ENCODE data around the gene CTNNA3. TPM values are rescaled to one million over a fixed set of nuclear protein-coding genes. Genes with fewer than 3 reads are reported as not detected.

Gene CTNNA3
- total and polyA plus RNA-seq, 2 donors (not counting 3 experiments of a cell fraction or from before 2014, with no cell fraction given), result not detected

- H3K9me1 ChIP-seq (replicated peaks; ENCODE audit: control insufficient read depth, extremely low read depth, insufficient read depth, low read length), result no peaks in the 10 kb centered on the region
- H3K27ac ChIP-seq (ENCODE audit: insufficient read depth, low read depth, low read length), result no peak overlapping the region
- H2AFZ ChIP-seq (ENCODE audit: low read depth, low read length), result no peak overlapping the region
- no peak overlapping the region for H3K4me3 ChIP-seq (replicated peaks in 1 of 3; ENCODE audit: insufficient read depth in 1 of 3, low read depth in 1 of 3, low read length in 3 of 3)
- H3K4me2 ChIP-seq (ENCODE audit: insufficient read depth, low read length), result no peak overlapping the region
- no peaks in the 10 kb centered on the region for H3K27me3 ChIP-seq (ENCODE audit: control insufficient read depth in 2 of 2, insufficient read depth in 2 of 2, low read length in 2 of 2)
- intact Hi-C loops (cut with micrococcal nuclease), result loop anchor here (5.0 kb wide), 1 partner anchor 797 kb away; no protein-coding TSS in a partner anchor
- no peaks in the 10 kb centered on the region for H3K79me2 ChIP-seq (ENCODE audit: control insufficient read depth, insufficient read depth, low read length)
- H3K9me3 ChIP-seq (replicated peaks; ENCODE audit: control insufficient read depth, insufficient read depth, low read length), result no peaks in the 10 kb centered on the region
- POLR2A ChIA-PET, result no interaction called here
- H3K9ac ChIP-seq (replicated peaks; ENCODE audit: extremely low read depth, insufficient read depth, low read length), result no peak overlapping the region
- H3K36me3 ChIP-seq (ENCODE audit: control insufficient read depth in 2 of 2, extremely low read depth in 1 of 2, insufficient read depth in 2 of 2, low read length in 2 of 2), result no peaks in the 10 kb centered on the region
- CTCF ChIA-PET, result no interaction called here
- H4K20me1 ChIP-seq (replicated peaks; ENCODE audit: control insufficient read depth, extremely low read depth, insufficient read depth, low read length), result no peaks in the 10 kb centered on the region
- FAIRE-seq (no peak), DNase-seq (ENCODE audit: low read depth, low spot score) (no peak)
- no peak for TF ChIP-seq MYC (IDR thresholded peaks at IDR 0.05; ENCODE audit: low read depth, low read length)
- TF ChIP-seq GATA2 (IDR thresholded peaks at IDR 0.05; ENCODE audit: insufficient read depth, insufficient read length, low read depth, low read length), result no peak
- TF ChIP-seq JUN (IDR thresholded peaks at IDR 0.05; ENCODE audit: borderline replicate concordance, insufficient read depth, insufficient read length, low read depth), result no peak
- no peak for TF ChIP-seq CTCF (IDR thresholded peaks at IDR 0.05; ENCODE audit: extremely low read depth in 1 of 2, insufficient read depth in 1 of 2, low read depth in 1 of 2, low read length in 2 of 2)
- TF ChIP-seq POLR2AphosphoS5 (IDR thresholded peaks at IDR 0.05; ENCODE audit: insufficient read depth, low read depth, low read length), result no peak
- no peak for TF ChIP-seq FOS (IDR thresholded peaks at IDR 0.05; ENCODE audit: borderline replicate concordance, insufficient read depth, low read length)
- TF ChIP-seq POLR2A (IDR thresholded peaks at IDR 0.05; ENCODE audit: low read depth, low read length), result no peak
- TF ChIP-seq EZH2 (IDR thresholded peaks at IDR 0.05; ENCODE audit: borderline replicate concordance, low read depth, low read length, severe bottlenecking), result no peak
- dilution Hi-C loops (cut with MboI; ENCODE audit: extremely low pct_ligation_motif_present, low sequenced_read_pairs), result no loop called here
- BruUV-seq (replicated peaks), result no TSS peak
- H3K4me1 ChIP-seq (ENCODE audit: control insufficient read depth, extremely low read depth, insufficient read depth, low read length), result no peaks in the 10 kb centered on the region
Measured at GRCh38 chr10:66294538-66294937, 1401.5 kb downstream of the CTNNA3 start.
